H7 (cell line): ENCODE measurements around the gene CCDC142. TPM values are rescaled to one million over a fixed set of nuclear protein-coding genes. Genes with fewer than 3 reads are reported as not detected.
A peak's percentile ranks its signal among the peaks of the same experiment; 100 is the strongest.

Experiments used
- DNase-seq: peaks from one replicate; pipeline ENCODE4 v3.0.0; 2012
- H3K27me3 ChIP-seq: 2 replicates; pipeline ENCODE4 v1.6.0; 2011; ENCODE audit warnings: mild to moderate bottlenecking, low read length; ENCODE audit not compliant: control insufficient read depth, insufficient read depth
- H3K36me3 ChIP-seq: replicated peaks from 2 replicates; pipeline ENCODE4 v1.5.1; 2011; ENCODE audit warnings: low read length; ENCODE audit not compliant: control insufficient read depth, insufficient read depth
- H3K4me3 ChIP-seq: 2 replicates; pipeline ENCODE4 v1.5.1; 2011; ENCODE audit warnings: low read depth, mild to moderate bottlenecking, control low read depth, low read length, moderate library complexity; ENCODE audit not compliant: insufficient read depth
- total RNA-seq: library from RNA; depleted of rRNA; stranded (reverse); fragments of >200 nt; shearing (Covaris generic); gene quantifications from 2 replicates; pipeline ENCODE4 v1.2.3, GENCODE V29; 2014

Gene CCDC142
- total RNA-seq, 1 experiment from 2014 or later = 12.0 TPM

- Histone ChIP-seq H3K4me3 (peak within 1 kb of the TSS; percentile 91), H3K27me3 (peaks cover 74% of the 10 kb centered on the region), H3K36me3 (peaks cover 1% of the 10 kb centered on the region)
- DNase-seq = peak; percentile 99
These were observed 24.5 kb upstream of the CCDC142 start, which contains the start of gene PCGF1 for GRCh38 chr2:74507145-74507925. TSS of gene PCGF1 (minus strand) at chr2:74507695. CDS start at chr2:74507668, 27 bp downstream.

GRCh38 chr2:74505448-74506246 is 22.8 kb upstream of the CCDC142 start:
- Histone ChIP-seq H3K27me3 (peaks cover 74% of the 10 kb centered on the region), H3K36me3 (peaks cover 1% of the 10 kb centered on the region), H3K4me3 (no peak overlapping the region)
- no peak for DNase-seq

GRCh38 chr2:74504591-74504990 is 21.8 kb upstream of the CCDC142 start:
- Histone ChIP-seq H3K36me3 (peaks cover 1% of the 10 kb centered on the region), H3K27me3 (peaks cover 74% of the 10 kb centered on the region), H3K4me3 (no peak overlapping the region)
- no peak for DNase-seq

GRCh38 chr2:74503506-74504475 is 21.0 kb upstream of the CCDC142 start:
- Histone ChIP-seq H3K36me3 (peaks cover 1% of the 10 kb centered on the region), H3K4me3 (peak overlapping the region; percentile 52), H3K27me3 (peaks cover 75% of the 10 kb centered on the region)
- peak; percentile 78 for DNase-seq

- peaks cover 77% of the 10 kb centered on the region for H3K27me3 ChIP-seq
- peak; percentile 90 for DNase-seq
- H3K4me3 ChIP-seq = peak overlapping the region; percentile 52
- peaks cover 1% of the 10 kb centered on the region for H3K36me3 ChIP-seq
These were observed 20.1 kb upstream of the CCDC142 start for GRCh38 chr2:74502720-74503505.

GRCh38 chr2:74502147-74502719 is 19.4 kb upstream of the CCDC142 start:
- peaks cover 1% of the 10 kb centered on the region for H3K36me3 ChIP-seq

GRCh38 chr2:74501335-74502071 is 18.7 kb upstream of the CCDC142 start:
- peak; percentile 71 for DNase-seq
- Histone ChIP-seq H3K36me3 (peaks cover 1% of the 10 kb centered on the region), H3K4me3 (no peak overlapping the region; the same call in 1 of the 2 replicates), H3K27me3 (peaks cover 91% of the 10 kb centered on the region)

More at GRCh38 chr2:74502147-74502719, 19.4 kb upstream of the CCDC142 start:
- peaks cover 84% of the 10 kb centered on the region for H3K27me3 ChIP-seq
- DNase-seq = peak; percentile 77
- peak overlapping the region; percentile 52 for H3K4me3 ChIP-seq

GRCh38 chr2:74500578-74500946 is 17.8 kb upstream of the CCDC142 start:
- peak; percentile 63 for DNase-seq
- peaks cover 97% of the 10 kb centered on the region for H3K27me3 ChIP-seq
- no peaks in the 10 kb centered on the region; the same call in 1 of the 2 replicates for H3K36me3 ChIP-seq

GRCh38 chr2:74499940-74500577 is 17.3 kb upstream of the CCDC142 start:
- peak overlapping the region; percentile 40; the same call in 1 of the 2 replicates for H3K4me3 ChIP-seq
- no peaks in the 10 kb centered on the region for H3K36me3 ChIP-seq
- peak; percentile 49 for DNase-seq
- H3K27me3 ChIP-seq = peaks cover 97% of the 10 kb centered on the region

More at GRCh38 chr2:74500578-74500946, 17.8 kb upstream of the CCDC142 start:
- no peak overlapping the region for H3K4me3 ChIP-seq

GRCh38 chr2:74499267-74499939 is 16.6 kb upstream of the CCDC142 start, which contains the start of gene LBX2:
TSS of gene LBX2 (minus strand) at chr2:74499603. CDS start at chr2:74499537, 66 bp downstream.
- Histone ChIP-seq H3K36me3 (no peaks in the 10 kb centered on the region), H3K27me3 (peaks cover 92% of the 10 kb centered on the region), H3K4me3 (peak within 1 kb of the TSS; percentile 40)
- DNase-seq = peak; percentile 89

- Histone ChIP-seq H3K36me3 (no peaks in the 10 kb centered on the region), H3K27me3 (peaks cover 85% of the 10 kb centered on the region), H3K4me3 (peak overlapping the region; percentile 40)
- DNase-seq = peak; percentile 84
These were observed 15.9 kb upstream of the CCDC142 start for GRCh38 chr2:74498500-74499266.
